Measurements from ENCODE around the gene SLC6A19.
"Not testable (repeated sequence)": the region's sequence is repeated elsewhere in the genome, so short reads cannot be mapped to it uniquely, and the experiment has no call there.

SLC6A19 gene

DNA sequence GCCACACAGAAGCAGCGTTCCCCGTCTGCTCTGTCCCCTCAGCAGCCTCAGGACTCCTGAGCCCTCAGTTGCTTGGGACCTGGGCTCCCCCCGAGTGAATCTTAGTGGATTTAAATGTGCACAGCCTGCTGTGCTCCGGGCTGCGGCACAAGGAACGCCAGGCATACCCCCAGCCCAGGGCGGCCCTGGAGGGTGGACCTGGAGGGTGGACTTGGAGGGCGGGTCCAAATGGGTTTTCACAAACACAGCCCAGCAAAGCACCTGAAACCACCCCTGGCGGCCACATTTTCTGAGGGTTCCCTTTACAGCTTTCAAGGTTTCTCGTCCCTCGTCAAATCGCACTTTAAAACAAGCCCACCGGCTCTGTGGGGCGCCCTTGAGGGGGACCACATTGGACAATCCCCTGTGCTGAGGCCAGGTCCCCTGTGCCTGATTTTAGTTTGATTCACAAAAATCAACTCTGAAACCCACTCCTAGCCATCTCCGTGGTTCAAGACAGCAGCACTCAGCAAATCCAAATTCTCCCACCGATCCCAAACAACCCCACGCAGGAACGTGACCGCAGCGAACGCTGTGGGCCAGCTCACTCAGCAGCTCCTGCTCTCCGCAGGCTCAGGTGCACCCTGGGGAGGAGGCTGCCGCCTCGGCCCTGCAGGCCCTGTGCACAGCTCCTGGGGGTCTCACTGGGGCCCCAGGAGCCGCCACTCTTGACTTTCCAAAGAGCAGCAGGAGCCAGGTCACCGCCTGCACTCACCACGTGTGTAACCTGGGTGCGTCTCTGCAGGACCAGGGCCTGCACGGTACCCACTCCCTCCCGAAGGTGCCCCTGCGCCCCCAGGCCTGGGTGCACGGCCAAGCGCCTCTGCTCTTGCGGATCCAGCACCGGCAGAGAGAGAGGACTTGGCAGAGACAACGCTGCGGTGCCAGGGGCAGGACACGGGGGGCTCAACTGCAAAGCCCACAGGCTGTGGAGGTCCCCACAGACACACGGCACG lies 64.4 kb downstream of the SLC6A19 start:
- DNase-seq (ENCODE audit: low read depth, low spot score), result no peak

DNA sequence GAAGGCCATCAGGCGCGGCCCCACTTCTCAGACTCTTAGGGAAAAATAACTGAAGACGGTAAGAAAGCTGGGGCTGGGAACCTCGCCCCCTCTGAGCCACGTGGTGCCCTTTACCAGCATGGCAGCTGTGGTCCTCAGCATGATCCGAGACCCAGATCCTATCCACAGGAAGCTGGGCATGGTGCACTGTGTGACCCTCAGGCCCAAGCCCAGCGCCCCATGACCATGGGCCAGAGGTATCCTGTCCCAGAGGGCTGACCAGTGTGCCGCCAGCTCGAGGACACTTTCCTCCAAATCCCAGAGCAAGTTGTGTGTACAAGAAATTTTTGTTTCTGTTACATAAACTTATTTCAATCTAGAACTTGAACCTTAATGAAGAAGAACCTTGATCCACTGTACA lies 65.4 kb downstream of the SLC6A19 start:
- DNase-seq (ENCODE audit: low read depth, low spot score), result no peak

DNA sequence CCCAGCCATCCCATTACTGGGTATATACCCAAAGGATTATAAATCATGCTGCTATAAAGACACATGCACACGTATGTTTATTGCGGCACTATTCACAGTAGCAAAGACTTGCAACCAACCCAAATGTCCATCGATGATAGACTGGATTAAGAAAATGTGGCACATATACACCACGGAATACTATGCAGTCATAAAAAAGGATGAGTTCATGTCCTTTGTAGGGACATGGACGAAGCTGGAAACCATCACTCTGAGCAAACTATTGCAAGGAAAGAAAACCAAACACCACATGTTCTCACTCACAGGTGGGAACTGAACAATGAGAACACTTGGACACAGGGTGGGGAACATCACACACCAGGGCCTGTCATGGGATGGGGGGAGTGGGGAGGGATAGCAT lies 66.1 kb downstream of the SLC6A19 start:
- not testable (repeated sequence) for DNase-seq (ENCODE audit: low read depth, low spot score)

DNA sequence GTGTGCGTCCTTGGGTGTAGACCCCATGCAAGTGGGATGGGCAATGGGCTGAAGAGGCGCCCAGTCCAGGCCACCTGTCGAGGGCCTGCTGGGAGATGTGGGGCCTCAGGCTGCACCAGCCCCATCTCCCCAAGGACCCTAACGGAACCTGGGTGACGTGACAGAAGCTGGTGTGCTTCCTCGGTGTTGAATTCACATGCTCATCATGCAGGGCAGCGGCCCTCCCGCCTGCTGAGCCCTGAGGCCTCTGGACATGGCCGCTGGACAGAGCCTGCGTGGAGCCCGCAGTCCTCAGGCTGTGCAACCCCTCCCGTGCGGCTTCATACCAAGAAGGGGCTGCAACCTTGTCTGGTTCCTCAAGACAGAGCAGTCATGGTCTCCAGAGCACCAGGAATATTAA lies 66.7 kb downstream of the SLC6A19 start:
- DNase-seq (ENCODE audit: low read depth, low spot score), result no peak

DNA sequence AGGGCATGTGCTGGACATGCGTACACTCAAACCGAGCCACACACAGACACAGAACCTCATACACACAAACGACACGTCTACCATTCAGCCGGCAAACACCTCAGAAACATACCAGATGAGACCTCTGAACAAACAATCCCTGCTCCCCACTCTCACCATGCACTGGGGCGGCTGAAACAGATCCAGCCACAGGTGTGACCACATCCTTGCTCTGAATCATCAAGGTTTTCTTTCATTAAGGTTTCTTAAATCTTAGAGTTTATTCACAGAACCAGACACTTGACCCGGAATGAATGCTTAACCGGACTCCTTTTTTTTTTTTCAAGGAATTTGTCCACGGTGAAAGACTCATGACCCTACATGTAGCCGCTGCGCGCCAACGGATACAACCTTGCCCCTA lies 67.3 kb downstream of the SLC6A19 start:
- no peak for DNase-seq (ENCODE audit: low read depth, low spot score)

DNA sequence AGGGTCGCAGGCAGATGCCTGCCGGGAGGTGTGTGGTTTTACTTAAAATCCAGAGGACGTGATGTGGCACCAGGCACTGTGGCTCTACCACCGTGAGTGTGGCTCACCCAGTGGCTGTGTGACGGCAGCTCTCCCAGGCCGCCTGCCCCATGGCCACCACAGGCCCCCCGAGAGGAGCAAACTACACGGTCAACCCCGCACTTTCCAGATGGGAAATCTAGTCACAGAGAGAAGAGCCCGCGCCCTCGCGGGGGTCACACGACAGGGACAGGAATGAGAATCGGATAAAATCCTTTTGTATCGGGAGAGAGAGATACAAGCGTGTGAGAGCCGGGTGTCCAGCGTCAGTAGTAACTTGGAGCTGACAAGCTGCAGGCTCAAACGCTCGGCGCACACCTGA lies 69.0 kb downstream of the SLC6A19 start:
- DNase-seq (ENCODE audit: low read depth, low spot score), result no peak

DNA sequence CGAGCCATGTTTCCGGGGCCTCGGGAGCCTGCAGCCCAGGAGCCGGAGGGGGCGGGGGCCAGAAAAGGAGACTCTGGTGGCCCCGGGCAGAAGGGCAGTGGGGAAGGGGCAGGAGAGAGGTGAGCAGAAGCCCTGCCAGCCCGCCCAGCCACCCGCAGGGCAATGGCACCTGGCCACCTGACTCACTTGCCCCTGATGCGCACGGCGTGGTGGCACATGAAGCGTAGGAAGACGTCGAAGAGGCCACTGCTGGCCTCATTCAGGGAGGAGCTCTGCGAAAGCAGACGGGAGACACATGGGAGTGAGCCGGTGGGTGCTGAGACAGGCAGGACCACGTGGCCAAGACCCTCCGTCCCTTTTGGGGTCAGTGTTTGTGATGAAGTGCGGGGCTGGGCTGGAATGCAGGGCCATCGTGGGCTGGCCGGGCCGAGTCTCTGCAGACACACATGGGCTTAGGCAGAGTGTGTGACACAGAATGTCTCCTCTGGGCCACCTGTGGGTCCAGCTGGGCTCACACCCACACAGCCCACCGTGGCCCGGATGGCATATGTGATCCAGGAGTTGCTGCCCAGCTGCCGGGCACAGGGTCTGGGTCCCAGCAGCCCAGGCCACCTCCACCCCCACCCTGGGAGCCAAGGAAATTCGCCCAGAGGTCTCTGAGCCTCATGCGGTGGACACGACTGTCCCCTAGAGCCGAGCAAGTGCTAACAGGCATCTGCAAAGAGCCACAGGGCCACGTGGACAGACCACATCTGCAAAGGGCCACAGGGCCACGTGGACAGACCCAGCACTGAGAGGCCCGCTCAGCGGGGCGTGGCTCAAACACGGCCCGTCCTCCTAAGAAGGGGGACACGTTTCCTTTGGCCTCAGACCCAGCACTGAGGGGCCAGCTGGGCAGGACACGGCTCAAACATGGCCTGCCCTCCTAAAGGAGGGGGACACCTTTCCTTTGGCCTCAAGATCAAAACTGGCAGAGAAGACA lies 69.8 kb downstream of the SLC6A19 start:
- DNase-seq (ENCODE audit: low read depth, low spot score), result no peak

DNA sequence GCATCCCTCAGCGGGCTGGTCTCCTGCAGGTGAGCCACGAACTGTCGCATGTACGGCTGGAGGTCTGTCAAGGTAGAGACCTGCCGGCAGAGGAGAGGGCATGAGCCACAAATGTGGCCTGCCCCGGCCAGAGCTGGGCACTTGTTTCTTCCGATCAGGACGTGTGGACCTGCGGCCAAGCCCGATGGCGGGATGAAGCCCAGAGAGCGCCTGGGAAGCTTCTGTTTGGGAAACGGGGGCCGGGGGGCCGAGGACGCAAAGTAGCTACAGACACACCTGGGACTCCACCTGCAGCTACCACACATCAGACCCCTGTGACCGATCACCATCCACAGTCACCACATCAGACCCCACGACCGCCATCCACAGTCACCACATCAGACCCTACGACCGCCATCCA lies 70.8 kb downstream of the SLC6A19 start:
- DNase-seq (ENCODE audit: low read depth, low spot score), result no peak

DNA sequence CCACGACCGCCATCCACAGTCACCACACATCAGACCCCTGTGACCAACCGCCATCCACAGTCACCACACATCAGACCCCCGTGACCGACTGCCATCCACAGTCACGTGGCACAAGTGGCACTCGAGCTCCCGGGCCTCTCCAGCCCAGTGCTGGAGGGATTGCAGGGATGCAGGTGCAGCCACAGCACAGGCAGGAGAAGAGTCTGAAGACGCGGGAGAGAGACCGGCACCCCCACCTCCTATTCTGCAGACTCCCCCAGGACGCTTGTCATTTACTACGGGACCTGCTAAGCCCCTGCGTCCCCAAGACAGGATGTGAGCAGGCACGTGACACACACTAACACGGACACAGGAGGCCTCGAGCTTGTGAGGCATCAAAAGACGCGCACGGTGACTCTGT lies 72.3 kb downstream of the SLC6A19 start:
- no peak for DNase-seq (ENCODE audit: low read depth, low spot score)

DNA sequence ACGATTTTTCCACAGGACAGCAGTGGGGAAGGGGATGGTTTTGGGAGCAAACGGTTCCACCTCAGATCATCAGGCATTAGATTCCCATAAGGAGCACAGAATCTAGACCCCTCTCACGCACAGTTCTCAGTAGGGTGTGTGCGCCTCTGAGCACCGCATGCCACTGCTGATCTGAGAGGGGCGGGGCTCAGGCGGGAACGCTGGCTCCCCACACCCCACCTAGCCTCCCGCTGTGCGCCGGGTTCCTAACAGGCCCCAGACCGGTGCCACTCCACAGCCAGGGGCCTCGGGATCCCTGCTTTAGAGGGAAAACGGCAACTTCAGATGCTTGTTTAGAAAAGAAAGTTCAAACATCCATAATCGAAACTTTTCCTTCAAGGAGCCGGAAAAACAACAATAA lies 73.1 kb downstream of the SLC6A19 start:
- no peak for DNase-seq (ENCODE audit: low read depth, low spot score)

Measured in smooth muscle cell of the brain vasculature (primary cell).